GM12892 (cell line): ENCODE results near the gene JAZF1.

Source experiments
- DNase-seq: peaks from one replicate; pipeline ENCODE4 v3.0.0; 2011; ENCODE audit not compliant: insufficient read length
- FAIRE-seq: peaks from 2 replicates; lab custom pipeline; 2011; peaks lifted over from hg19 to GRCh38; lab: Jason Lieb, UNC
- POLR2A ChIP-seq: IDR thresholded peaks from 2 replicates; pipeline ENCODE4 v1.6.1; 2011; ENCODE audit warnings: low read depth, low read length, control low read depth
- POLR2AphosphoS5 ChIP-seq: IDR thresholded peaks from 2 replicates; pipeline ENCODE4 v1.6.1; 2011; ENCODE audit warnings: low read depth, low read length, control low read depth
- TAF1 ChIP-seq: IDR thresholded peaks from 2 replicates; pipeline ENCODE4 v1.6.1; 2011; ENCODE audit warnings: low read depth, mild to moderate bottlenecking, control low read depth, low read length, borderline replicate concordance

The JAZF1 gene

GRCh38 chr7:27991006-27991528 lies 189.5 kb downstream of the JAZF1 start:
- FAIRE-seq = no peak
- no peak for DNase-seq
- TF ChIP-seq POLR2A = no peak
- TF ChIP-seq TAF1 = no peak
- TF ChIP-seq POLR2AphosphoS5 = no peak

DNA sequence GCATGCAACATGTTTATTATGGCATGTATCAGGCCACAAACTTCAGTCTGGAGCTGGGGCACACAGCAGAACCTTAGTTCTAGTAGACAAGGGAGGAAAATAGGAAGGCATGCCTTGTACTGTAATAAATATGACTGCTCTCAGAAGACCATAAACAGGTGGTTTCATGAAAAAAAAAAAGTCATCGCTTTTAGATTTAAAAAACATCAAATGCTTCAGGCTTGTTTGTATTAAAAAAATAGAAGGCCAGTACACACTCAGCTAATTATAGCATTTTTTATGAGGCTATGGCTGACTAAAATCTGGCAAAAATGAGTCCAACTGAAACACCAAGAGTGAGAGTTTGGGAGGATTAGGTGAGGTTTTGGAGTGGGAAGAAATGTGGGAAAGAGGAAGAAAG lies 204.1 kb downstream of the JAZF1 start:
- TF ChIP-seq TAF1 (no peak), POLR2AphosphoS5 (no peak), POLR2A (no peak)
- FAIRE-seq = no peak

GRCh38 chr7:27973625-27974024 lies 207.0 kb downstream of the JAZF1 start:
- no peak for TF ChIP-seq POLR2AphosphoS5
- FAIRE-seq (no peak), DNase-seq (no peak)

More for the DNA sequence above, 204.1 kb downstream of the JAZF1 start:
- no peak for DNase-seq

DNA sequence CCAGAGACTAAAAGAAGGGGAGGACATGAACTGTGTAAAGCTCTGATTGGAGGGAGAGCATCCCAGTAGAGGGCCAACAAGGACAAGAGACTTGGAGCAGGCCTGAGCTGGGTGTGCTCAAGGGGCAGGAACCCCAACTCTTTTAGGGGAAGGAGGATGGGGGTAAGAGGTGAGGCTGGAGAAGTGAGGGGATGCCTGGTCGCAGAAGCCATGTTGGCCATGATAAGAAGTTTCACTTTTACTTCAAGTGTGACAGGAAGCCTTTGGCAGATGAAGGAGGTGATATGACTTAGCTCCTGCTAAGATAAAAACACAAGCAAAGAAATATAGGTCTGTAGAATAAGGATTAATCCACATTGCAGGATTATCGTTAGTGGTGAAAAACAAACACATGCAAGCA lies 208.3 kb downstream of the JAZF1 start:
- no peak for FAIRE-seq
- DNase-seq = no peak
- TF ChIP-seq POLR2AphosphoS5 (no peak), POLR2A (no peak), TAF1 (no peak)

DNA sequence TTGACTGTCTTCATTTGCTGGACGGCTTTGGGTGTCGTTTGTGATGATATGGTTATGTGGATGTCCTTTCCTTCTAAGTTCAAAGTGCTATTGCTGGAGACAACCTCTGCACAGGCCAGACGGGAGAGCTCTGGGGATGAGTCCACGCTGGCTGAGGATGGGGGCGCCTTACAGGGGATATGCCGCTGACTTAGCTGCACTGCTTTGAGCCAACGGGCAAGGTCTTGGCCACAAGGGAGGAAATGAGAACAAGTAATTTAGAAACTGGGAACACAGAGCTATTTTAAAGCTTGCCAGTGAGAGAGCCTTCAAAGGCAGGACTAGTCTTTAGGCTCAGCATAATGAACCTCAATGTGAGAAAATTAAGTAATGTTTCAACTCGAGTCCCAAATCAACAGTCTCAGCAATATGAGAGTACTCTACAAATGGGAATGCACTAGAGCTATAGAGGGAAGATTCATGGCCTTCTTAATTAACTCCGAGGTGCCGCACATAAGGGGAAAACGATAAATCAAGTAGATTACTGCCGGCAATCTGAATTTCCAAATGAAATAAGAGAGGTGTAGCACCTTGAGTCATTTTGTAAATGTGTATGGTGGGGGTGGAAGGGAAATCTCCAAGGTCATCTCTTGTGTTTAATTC lies 209.3 kb downstream of the JAZF1 start:
- no peak for TF ChIP-seq POLR2A
- TF ChIP-seq TAF1 = no peak
- no peak for TF ChIP-seq POLR2AphosphoS5
- FAIRE-seq = no peak
- DNase-seq = no peak

DNA sequence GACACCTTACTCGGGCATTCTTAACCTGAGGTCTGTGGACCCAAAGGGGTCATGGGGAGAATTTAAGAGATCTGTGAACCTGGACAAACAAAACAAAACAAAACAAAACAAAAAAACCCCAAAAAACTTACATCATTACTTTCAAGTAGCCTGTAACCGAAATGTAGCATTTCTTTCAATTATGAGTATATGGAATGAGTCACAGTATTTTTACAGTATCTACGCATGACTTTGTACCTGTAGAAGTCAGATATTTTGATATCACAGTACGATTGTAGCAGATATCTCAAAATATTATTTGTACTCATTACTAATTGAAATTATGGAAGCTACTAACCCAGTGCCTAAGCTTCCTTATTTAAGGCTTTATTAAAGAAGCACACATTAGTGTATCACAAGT lies 210.2 kb downstream of the JAZF1 start:
- no peak for DNase-seq
- FAIRE-seq = no peak
- no peak for TF ChIP-seq POLR2A
- no peak for TF ChIP-seq TAF1
- no peak for TF ChIP-seq POLR2AphosphoS5

- TF ChIP-seq POLR2AphosphoS5 (no peak), TAF1 (no peak), POLR2A (no peak)
- FAIRE-seq = no peak
- no peak for DNase-seq
These were observed 211.2 kb downstream of the JAZF1 start for GRCh38 chr7:27969346-27969745.

- FAIRE-seq (no peak), DNase-seq (no peak)
- no peak for TF ChIP-seq POLR2AphosphoS5
- no peak for TF ChIP-seq TAF1
- TF ChIP-seq POLR2A = no peak
These were observed 213.0 kb downstream of the JAZF1 start for GRCh38 chr7:27967639-27968038.

DNA sequence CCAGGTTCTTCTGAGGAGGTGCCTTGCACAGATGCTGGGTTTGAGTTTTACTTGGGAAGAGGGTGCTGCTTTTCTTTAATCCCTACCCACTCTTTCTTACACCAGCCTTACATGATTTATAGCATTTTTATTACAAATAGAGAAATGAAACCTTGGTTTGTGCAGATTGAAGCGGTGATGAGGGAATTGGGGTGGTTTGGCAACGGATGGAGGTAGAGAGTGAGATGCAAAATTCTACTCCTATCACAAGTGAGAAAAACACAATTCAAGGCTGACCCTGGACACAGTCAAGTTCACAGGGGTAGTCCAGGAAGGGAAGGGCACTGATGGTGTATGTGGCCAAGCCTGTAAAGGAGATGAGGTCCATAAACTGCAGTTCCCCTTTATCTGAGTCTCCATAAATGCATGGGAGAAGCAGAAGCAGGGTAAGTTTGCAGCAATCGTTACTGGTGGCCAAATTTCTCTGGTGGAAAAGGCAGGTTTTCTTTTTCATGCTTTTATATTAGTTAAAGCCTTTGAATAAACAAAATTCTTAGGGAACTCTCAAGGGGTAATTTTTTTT lies 214.3 kb downstream of the JAZF1 start:
- no peak for DNase-seq
- TF ChIP-seq TAF1 (no peak), POLR2A (no peak), POLR2AphosphoS5 (no peak)

DNA sequence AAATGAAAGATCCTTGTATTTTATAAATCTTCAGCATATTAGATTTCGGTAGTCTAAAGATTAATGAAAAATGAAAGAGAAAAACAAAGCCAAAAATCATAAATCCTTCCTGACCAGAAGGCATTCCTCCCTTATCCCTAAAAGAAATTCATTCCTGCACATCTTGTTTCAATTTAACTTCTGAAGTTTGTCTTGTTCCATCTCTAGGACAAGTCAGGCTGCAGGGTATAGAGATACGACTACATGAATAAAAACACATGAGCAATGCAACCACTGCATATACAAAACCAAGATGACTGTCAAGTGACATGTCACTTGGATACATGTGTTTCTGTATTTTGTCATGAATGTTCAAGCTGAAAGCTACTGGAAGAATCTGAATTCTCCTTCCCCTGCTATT lies 214.9 kb downstream of the JAZF1 start:
- TF ChIP-seq POLR2A (no peak), TAF1 (no peak), POLR2AphosphoS5 (no peak)
- FAIRE-seq (no peak), DNase-seq (no peak)

More for the DNA sequence above, 214.3 kb downstream of the JAZF1 start:
- FAIRE-seq = no peak

GRCh38 chr7:27964820-27965219 lies 215.8 kb downstream of the JAZF1 start:
- no peak for FAIRE-seq
- DNase-seq = no peak
- TF ChIP-seq POLR2AphosphoS5 = no peak
- no peak for TF ChIP-seq TAF1
- no peak for TF ChIP-seq POLR2A

GRCh38 chr7:27963056-27963455 lies 217.5 kb downstream of the JAZF1 start:
- FAIRE-seq = no peak
- no peak for DNase-seq
- TF ChIP-seq POLR2A (no peak), POLR2AphosphoS5 (no peak), TAF1 (no peak)

- DNase-seq = no peak
- TF ChIP-seq TAF1 = no peak
- no peak for TF ChIP-seq POLR2AphosphoS5
- no peak for TF ChIP-seq POLR2A
- FAIRE-seq = no peak
These were observed 218.3 kb downstream of the JAZF1 start for GRCh38 chr7:27962273-27962672.

GRCh38 chr7:27961255-27961654 lies 219.3 kb downstream of the JAZF1 start:
- TF ChIP-seq POLR2AphosphoS5 (no peak), TAF1 (no peak), POLR2A (no peak)
- no peak for DNase-seq
- no peak for FAIRE-seq
